ENCODE measurements around the gene MAL. TPM values are rescaled to one million over a fixed set of nuclear protein-coding genes. Genes with fewer than 3 reads are reported as not detected.

MAL gene
- total RNA-seq, 1 experiment from 2014 or later = not detected

DNA sequence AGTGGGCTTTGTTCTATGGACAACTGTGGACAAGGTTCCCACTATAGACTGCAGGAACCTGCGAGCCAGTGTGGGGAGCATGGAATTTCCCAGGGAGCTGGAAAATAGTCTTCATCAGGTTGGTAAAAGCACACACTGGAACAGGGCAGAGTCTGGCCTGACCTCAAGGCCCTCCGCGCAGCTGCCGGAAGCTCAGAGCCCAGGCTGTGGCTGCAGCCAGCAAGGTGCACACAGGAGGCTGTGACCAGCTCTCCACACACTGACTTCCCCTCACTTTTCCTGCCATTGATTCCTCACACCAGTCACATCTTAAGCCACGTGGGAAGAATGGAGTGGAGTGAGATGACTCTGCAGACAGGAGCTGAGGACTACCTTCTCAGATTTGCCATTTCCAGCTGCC lies 19.1 kb downstream of the MAL start:
- CTCF ChIA-PET = no interaction called here
- TF ChIP-seq, protein P1, sequence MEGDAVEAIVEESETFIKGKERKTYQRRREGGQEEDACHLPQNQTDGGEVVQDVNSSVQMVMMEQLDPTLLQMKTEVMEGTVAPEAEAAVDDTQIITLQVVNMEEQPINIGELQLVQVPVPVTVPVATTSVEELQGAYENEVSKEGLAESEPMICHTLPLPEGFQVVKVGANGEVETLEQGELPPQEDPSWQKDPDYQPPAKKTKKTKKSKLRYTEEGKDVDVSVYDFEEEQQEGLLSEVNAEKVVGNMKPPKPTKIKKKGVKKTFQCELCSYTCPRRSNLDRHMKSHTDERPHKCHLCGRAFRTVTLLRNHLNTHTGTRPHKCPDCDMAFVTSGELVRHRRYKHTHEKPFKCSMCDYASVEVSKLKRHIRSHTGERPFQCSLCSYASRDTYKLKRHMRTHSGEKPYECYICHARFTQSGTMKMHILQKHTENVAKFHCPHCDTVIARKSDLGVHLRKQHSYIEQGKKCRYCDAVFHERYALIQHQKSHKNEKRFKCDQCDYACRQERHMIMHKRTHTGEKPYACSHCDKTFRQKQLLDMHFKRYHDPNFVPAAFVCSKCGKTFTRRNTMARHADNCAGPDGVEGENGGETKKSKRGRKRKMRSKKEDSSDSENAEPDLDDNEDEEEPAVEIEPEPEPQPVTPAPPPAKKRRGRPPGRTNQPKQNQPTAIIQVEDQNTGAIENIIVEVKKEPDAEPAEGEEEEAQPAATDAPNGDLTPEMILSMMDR (IDR thresholded peaks at IDR 0.05; ENCODE audit: unreplicated experiment) = no peak
- intact Hi-C loops (cut with micrococcal nuclease; ENCODE audit: unreplicated experiment) = no loop called here
- Mint-ChIP-seq H3K27me3 (ENCODE audit: unreplicated experiment) (peaks cover 53% of the 10 kb centered on the region), H3K9me3 (ENCODE audit: low read depth, unreplicated experiment) (no peaks in the 10 kb centered on the region), H3K27ac (ENCODE audit: unreplicated experiment) (no peak overlapping the region), H3K36me3 (ENCODE audit: insufficient read depth, unreplicated experiment) (no peaks in the 10 kb centered on the region), H3K4me1 (ENCODE audit: low read depth, unreplicated experiment) (no peaks in the 10 kb centered on the region), H3K4me3 (ENCODE audit: low read depth, unreplicated experiment) (no peak overlapping the region)
- BruUV-seq (replicated peaks) = no TSS peak
- DNase-seq = no peak

DNA sequence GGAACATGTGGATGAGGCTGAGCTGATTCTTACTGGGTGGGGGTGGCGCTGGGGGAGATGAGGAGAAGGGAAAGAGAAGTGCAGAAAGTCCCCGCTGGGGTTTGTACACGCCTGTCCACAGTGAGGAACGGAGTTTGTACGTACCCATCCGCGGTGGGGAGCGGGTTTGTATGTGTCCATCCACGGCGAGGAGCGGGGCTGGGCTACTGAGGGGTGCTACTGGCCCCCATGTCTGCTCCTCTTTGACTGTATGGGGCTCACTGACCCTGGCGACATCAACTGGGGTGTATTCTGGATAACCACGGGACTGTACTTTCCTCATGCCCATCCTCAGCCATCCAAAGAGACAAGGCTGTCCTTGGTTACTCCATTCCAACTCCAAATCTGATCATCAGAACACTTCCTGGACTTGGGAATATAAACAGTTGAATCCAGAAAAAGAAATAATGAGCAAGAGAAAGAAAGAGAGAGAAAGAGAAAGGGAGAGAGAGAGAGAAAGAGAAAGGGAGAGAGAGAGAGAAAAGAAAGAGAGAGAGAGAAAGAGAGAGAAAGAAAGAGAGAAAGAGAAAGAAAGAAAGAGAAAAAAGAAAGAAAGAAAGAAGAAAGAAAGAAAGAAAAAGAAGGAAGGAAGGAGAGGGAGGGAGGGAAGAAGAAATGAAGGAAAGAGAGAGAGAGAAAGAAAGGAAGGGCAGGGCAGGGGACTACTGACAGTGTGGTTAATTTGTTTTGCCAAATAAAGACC lies 21.0 kb downstream of the MAL start:
- H3K9me3 Mint-ChIP-seq (ENCODE audit: low read depth, unreplicated experiment) = no peaks in the 10 kb centered on the region
- H3K27me3 Mint-ChIP-seq (ENCODE audit: unreplicated experiment) = peaks cover 58% of the 10 kb centered on the region
- BruUV-seq (replicated peaks) = no TSS peak
- no peaks in the 10 kb centered on the region for H3K4me1 Mint-ChIP-seq (ENCODE audit: low read depth, unreplicated experiment)
- CTCF ChIA-PET = no interaction called here
- no peak for DNase-seq
- H3K4me3 Mint-ChIP-seq (ENCODE audit: low read depth, unreplicated experiment) = no peak overlapping the region
- no peaks in the 10 kb centered on the region for H3K36me3 Mint-ChIP-seq (ENCODE audit: insufficient read depth, unreplicated experiment)
- intact Hi-C loops (cut with micrococcal nuclease; ENCODE audit: unreplicated experiment) = no loop called here
- TF ChIP-seq, protein P1 (IDR thresholded peaks at IDR 0.05; ENCODE audit: unreplicated experiment) = no peak
- no peak overlapping the region for H3K27ac Mint-ChIP-seq (ENCODE audit: unreplicated experiment)

DNA sequence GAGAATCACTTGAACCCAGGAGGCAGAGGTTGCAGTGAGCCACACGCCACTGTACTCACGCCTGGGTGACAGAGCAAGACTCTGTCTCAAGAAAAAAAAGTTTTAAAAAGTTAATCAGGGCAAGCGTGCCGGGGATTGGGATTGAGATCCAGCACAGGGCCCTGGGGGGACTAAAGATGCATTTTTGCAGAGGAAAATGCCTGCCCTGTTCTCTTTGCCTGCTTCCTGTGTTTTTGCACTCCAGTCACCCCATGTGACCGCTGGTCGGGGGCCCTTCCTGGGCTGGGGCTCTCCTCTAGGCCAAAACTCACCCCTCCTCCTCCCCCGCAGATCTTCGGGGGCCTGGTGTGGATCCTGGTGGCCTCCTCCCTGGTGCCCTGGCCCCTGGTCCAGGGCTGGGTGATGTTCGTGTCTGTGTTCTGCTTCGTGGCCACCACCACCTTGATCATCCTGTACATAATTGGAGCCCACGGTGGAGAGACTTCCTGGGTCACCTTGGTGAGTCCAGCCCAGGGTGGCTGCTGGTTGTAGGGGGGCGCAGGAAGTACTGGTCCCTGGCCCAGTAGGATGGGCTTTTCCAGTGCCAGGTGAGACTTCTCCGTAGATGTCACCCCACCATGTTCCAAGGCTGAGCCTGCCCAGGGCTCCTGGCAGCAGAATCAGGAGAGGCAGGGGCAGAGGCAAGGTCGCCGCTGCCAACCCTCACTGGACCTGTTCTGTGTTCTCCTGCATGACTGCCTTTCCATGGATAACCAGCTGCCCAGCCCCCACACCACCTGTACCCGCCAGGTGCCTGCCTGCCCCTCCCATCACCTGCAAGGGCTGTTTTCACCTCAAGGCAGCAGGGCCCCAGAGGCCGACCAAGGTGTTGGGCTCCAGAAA lies 22.4 kb downstream of the MAL start:
- Mint-ChIP-seq H3K36me3 (ENCODE audit: insufficient read depth, unreplicated experiment) (no peaks in the 10 kb centered on the region), H3K4me3 (ENCODE audit: low read depth, unreplicated experiment) (no peak overlapping the region), H3K27ac (ENCODE audit: unreplicated experiment) (no peak overlapping the region), H3K9me3 (ENCODE audit: low read depth, unreplicated experiment) (no peaks in the 10 kb centered on the region), H3K27me3 (ENCODE audit: unreplicated experiment) (peaks cover 61% of the 10 kb centered on the region), H3K4me1 (ENCODE audit: low read depth, unreplicated experiment) (no peaks in the 10 kb centered on the region)
- no TSS peak for BruUV-seq (replicated peaks)
- TF ChIP-seq, protein P1 (IDR thresholded peaks at IDR 0.05; ENCODE audit: unreplicated experiment) = no peak
- intact Hi-C loops (cut with micrococcal nuclease; ENCODE audit: unreplicated experiment) = no loop called here
- DNase-seq = no peak
- CTCF ChIA-PET = no interaction called here

DNA sequence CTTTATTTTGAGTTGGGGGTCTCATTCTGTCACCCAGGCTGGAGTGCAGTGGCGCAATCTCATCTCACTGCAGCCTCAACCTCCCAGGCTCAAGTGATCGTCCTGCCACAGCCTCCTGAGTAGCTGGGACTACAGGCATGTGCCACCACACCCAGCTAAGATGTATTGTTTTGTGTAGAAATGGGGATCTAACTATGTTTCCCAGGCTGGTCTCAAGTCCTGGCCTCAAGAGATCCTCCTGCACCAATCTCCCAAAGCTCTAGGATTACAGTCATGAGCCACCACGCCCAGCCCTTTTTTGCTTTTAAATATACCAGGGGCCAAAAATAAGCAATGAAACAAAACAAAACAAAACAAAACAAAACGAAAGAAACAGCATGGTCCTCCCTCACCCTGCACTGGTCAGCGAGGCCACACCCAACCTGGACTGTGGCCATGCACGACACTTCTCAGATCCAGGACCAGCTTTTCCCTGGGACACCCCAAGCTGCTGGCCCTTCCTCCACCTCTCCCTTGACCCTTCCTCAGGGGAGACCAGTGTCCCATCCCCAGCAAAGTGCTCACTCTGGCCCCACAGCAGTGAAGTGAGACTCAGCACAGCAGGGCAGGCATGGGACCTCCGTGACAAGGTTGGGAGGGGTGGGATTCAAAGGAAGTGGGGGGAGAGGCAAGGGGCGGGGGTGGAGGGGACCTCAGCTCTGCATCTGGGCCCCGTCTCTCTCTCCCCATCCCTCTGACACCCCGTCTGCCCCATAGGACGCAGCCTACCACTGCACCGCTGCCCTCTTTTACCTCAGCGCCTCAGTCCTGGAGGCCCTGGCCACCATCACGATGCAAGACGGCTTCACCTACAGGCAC lies 23.5 kb downstream of the MAL start:
- no peaks in the 10 kb centered on the region for H3K4me1 Mint-ChIP-seq (ENCODE audit: low read depth, unreplicated experiment)
- H3K9me3 Mint-ChIP-seq (ENCODE audit: low read depth, unreplicated experiment) = no peaks in the 10 kb centered on the region
- no TSS peak for BruUV-seq (replicated peaks)
- intact Hi-C loops (cut with micrococcal nuclease; ENCODE audit: unreplicated experiment) = no loop called here
- no peak for DNase-seq
- TF ChIP-seq, protein P1 (IDR thresholded peaks at IDR 0.05; ENCODE audit: unreplicated experiment) = no peak
- H3K4me3 Mint-ChIP-seq (ENCODE audit: low read depth, unreplicated experiment) = no peak overlapping the region
- no peak overlapping the region for H3K27ac Mint-ChIP-seq (ENCODE audit: unreplicated experiment)
- H3K36me3 Mint-ChIP-seq (ENCODE audit: insufficient read depth, unreplicated experiment) = no peaks in the 10 kb centered on the region
- CTCF ChIA-PET = no interaction called here
- peaks cover 61% of the 10 kb centered on the region for H3K27me3 Mint-ChIP-seq (ENCODE audit: unreplicated experiment)

All from Calu3 (cell line).